Stimulated activated CD4-positive, alpha-beta T cell treated with anti-CD3 and anti-CD28 coated beads, Interleukin-4, amount 100 ng/mL, for 24 hours (primary cell): ENCODE measurements around the gene SIRPG.
"Not testable (repeated sequence)": the region's sequence is repeated elsewhere in the genome, so short reads cannot be mapped to it uniquely, and the experiment has no call there.

Experiments
- DNase-seq: peaks from one replicate; pipeline ENCODE4 v3.0.0-alpha.2; 2020

Gene SIRPG

GRCh38 chr20:1657556-1658334 lies at the start of gene SIRPG:
Gene SIRPG (minus strand): TSS chr20:1657779. CDS start chr20:1657714, 65 bp downstream.
- no peak for DNase-seq

- not testable (repeated sequence) for DNase-seq
These were observed 49.3 kb upstream of the SIRPG start for GRCh38 chr20:1706887-1707286.

- DNase-seq: no peak
These were observed 48.5 kb upstream of the SIRPG start for GRCh38 chr20:1706079-1706478.

GRCh38 chr20:1702855-1703254 lies 45.3 kb upstream of the SIRPG start:
- no peak for DNase-seq

- DNase-seq: no peak
These were observed 44.7 kb upstream of the SIRPG start for GRCh38 chr20:1702328-1702727.

GRCh38 chr20:1700990-1701389 lies 43.4 kb upstream of the SIRPG start:
- DNase-seq: no peak

GRCh38 chr20:1697592-1697991 lies 40.0 kb upstream of the SIRPG start:
- no peak for DNase-seq

- DNase-seq: no peak
These were observed 39.1 kb upstream of the SIRPG start for GRCh38 chr20:1696521-1697209.

GRCh38 chr20:1694672-1695071 lies 37.1 kb upstream of the SIRPG start:
- DNase-seq: no peak

- no peak for DNase-seq
These were observed 35.8 kb upstream of the SIRPG start for GRCh38 chr20:1693427-1693826.

GRCh38 chr20:1689721-1690120 lies 32.1 kb upstream of the SIRPG start:
- DNase-seq: no peak

GRCh38 chr20:1688886-1689538 lies 31.4 kb upstream of the SIRPG start:
- no peak for DNase-seq

- no peak for DNase-seq
These were observed 29.5 kb upstream of the SIRPG start for GRCh38 chr20:1687053-1687452.

- no peak for DNase-seq
These were observed 28.7 kb upstream of the SIRPG start for GRCh38 chr20:1686151-1686748.

GRCh38 chr20:1685304-1686052 lies 27.9 kb upstream of the SIRPG start:
- no peak for DNase-seq

- no peak for DNase-seq
These were observed 27.3 kb upstream of the SIRPG start for GRCh38 chr20:1684872-1685271.

- no peak for DNase-seq
These were observed 19.1 kb upstream of the SIRPG start for GRCh38 chr20:1676650-1677049.

- no peak for DNase-seq
These were observed 17.6 kb upstream of the SIRPG start for GRCh38 chr20:1674990-1675780.

GRCh38 chr20:1674361-1674760 lies 16.8 kb upstream of the SIRPG start:
- peak; percentile 34 for DNase-seq

GRCh38 chr20:1673424-1673823 lies 15.8 kb upstream of the SIRPG start:
- DNase-seq: no peak

GRCh38 chr20:1672728-1673127 lies 15.1 kb upstream of the SIRPG start:
- no peak for DNase-seq
